DOHH2 (cell line): ENCODE results near the gene FOSL2.

Experiments
- CTCF ChIP-seq: fragments of 200-600 bp; sonication (generic); IDR thresholded peaks from one replicate; pipeline ENCODE4 v1.5.1; 2014; ENCODE audit warnings: antibody characterized with exemption, mild to moderate bottlenecking, low read depth, low read length; ENCODE audit not compliant: poor library complexity, severe bottlenecking
- EZH2phosphoT487 ChIP-seq: fragments of 200-600 bp; sonication (generic); IDR thresholded peaks from 2 replicates; pipeline ENCODE4 v1.6.1; 2017; ENCODE audit warnings: borderline replicate concordance, mild to moderate bottlenecking, antibody characterized with exemption, low read length, moderate library complexity, mixed read lengths

GRCh38 chr2:28360718-28361293 lies 31.9 kb upstream of the FOSL2 start:
- TF ChIP-seq EZH2phosphoT487 (no peak), CTCF (no peak)
